ENCODE results near the gene LSM14A. TPM values are rescaled to one million over a fixed set of nuclear protein-coding genes. Genes with fewer than 3 reads are reported as not detected.
"Not testable (repeated sequence)": the region's sequence is repeated elsewhere in the genome, so short reads cannot be mapped to it uniquely, and the experiment has no call there.

Gene LSM14A
- total RNA-seq, 1 donor from 2014 or later: 92.8 TPM

DNA sequence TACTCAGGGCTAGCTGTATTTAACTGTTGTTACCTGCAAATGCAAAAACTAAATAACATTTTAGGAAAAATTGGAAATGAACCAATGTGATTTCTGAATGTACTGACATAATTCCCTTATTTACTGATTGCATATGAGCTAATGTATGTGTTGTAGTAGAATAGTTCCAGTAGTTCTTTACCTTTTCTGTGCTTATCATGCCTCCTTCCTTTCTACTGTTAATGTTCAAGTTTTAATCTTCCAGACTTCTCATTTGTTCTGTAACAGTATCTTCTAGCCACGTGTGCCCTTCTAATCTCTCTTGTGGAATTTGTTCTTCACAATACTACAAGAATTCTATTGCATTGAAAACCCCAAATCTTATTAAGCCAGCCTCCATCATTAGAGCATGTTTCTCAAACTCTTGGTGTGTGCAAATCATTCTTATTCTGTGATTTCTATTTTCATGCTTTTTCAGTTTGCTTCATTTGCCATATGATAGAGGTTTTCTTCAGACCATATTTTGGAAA lies 17.7 kb downstream of the LSM14A start:
- Histone ChIP-seq H3K4me1 (peaks cover 53% of the 10 kb centered on the region), H3K9me3 (no peaks in the 10 kb centered on the region), H3K27ac (no peak overlapping the region), H3K4me3 (no peak overlapping the region), H3K27me3 (no peaks in the 10 kb centered on the region), H3K36me3 (peaks cover 13% of the 10 kb centered on the region)
- no peak for ATAC-seq
- intact Hi-C loops (cut with DNase I): no loop called here
- DNase-seq: no peak
- TF ChIP-seq, protein P1, sequence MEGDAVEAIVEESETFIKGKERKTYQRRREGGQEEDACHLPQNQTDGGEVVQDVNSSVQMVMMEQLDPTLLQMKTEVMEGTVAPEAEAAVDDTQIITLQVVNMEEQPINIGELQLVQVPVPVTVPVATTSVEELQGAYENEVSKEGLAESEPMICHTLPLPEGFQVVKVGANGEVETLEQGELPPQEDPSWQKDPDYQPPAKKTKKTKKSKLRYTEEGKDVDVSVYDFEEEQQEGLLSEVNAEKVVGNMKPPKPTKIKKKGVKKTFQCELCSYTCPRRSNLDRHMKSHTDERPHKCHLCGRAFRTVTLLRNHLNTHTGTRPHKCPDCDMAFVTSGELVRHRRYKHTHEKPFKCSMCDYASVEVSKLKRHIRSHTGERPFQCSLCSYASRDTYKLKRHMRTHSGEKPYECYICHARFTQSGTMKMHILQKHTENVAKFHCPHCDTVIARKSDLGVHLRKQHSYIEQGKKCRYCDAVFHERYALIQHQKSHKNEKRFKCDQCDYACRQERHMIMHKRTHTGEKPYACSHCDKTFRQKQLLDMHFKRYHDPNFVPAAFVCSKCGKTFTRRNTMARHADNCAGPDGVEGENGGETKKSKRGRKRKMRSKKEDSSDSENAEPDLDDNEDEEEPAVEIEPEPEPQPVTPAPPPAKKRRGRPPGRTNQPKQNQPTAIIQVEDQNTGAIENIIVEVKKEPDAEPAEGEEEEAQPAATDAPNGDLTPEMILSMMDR (IDR thresholded peaks at IDR 0.05): no peak

DNA sequence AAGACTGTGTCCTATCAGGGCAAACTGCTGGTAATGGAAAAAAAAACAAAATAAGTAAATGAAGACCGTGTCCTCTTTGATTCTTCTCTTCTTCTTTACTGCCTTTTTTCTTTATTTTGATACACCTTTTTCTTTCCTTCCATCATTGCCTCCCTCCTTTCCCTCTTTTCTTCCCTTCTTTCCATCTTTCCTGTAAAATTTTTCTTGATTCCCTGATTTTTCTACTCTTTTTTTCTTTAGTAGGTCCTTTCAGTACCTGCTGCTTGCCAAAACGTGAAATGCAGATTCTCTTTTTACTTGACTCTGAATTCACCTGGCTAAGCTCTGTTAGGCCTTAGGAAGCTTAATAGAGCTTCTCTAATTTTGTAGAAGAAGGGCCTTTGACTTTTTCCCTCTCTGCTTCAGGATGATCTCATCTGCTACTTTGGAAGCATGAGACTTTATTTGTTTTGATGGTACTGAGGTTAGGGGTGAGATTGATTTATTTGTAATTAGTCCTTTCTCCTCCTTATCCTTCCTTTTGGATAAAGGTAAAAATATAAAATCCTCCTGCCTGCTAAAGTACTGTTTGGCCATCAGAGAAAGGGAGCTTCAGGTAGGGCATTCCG lies 19.2 kb downstream of the LSM14A start:
- Histone ChIP-seq H3K4me3 (no peak overlapping the region), H3K27me3 (no peaks in the 10 kb centered on the region), H3K27ac (no peak overlapping the region), H3K36me3 (peaks cover 28% of the 10 kb centered on the region), H3K9me3 (no peaks in the 10 kb centered on the region), H3K4me1 (peaks cover 39% of the 10 kb centered on the region)
- intact Hi-C loops (cut with DNase I): no loop called here
- TF ChIP-seq, protein P1 (IDR thresholded peaks at IDR 0.05): no peak
- DNase-seq (no peak), ATAC-seq (no peak)

DNA sequence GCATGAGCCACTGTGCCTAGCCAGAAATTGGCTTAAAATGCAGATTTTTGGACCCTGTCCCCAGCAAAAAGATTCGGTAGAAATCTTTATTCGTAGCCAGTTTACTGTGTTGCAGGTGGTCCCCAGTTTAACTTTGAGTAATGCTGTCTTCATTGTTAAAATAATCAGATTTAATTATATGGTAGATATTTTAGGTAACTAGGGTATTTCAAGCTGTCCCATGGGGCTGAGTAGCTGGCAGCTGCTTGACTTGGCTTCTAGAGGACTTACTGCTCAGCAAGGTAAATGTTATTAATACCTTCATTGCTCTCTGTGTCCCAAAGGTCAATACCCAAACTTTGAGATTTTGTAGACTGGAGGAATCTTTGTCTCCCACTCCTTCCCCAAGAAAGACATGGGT lies 21.1 kb downstream of the LSM14A start:
- H3K4me3 ChIP-seq: no peak overlapping the region
- TF ChIP-seq, protein P1 (IDR thresholded peaks at IDR 0.05): no peak
- H3K4me1 ChIP-seq: peaks cover 32% of the 10 kb centered on the region
- ATAC-seq (no peak), DNase-seq (no peak)
- peaks cover 48% of the 10 kb centered on the region for H3K36me3 ChIP-seq
- H3K27me3 ChIP-seq: no peaks in the 10 kb centered on the region
- H3K9me3 ChIP-seq: no peaks in the 10 kb centered on the region
- intact Hi-C loops (cut with DNase I): no loop called here
- no peak overlapping the region for H3K27ac ChIP-seq

DNA sequence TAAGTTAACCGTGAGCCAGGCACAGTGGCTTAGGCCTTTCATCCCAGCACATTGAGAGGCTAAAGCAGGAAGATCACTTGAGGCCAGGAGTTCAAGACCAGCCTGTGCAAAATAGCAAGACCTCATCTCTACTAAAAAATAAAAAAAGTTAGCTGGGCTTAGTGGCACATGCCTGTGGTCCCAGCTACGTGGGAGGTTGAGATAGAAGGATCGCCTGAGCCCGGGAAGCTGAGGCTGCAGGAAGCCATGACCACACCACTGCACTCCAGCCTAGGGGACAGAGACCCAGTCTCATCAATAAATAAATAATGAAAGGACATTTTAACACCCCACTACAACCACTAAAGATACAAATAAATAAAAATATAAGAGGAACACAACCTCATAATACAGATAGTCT lies 21.6 kb downstream of the LSM14A start:
- intact Hi-C loops (cut with DNase I): no loop called here
- TF ChIP-seq, protein P1 (IDR thresholded peaks at IDR 0.05): no peak
- Histone ChIP-seq H3K27me3 (no peaks in the 10 kb centered on the region), H3K4me3 (no peak overlapping the region), H3K4me1 (peaks cover 30% of the 10 kb centered on the region), H3K9me3 (no peaks in the 10 kb centered on the region), H3K36me3 (peaks cover 52% of the 10 kb centered on the region), H3K27ac (no peak overlapping the region)
- no peak for DNase-seq
- no peak for ATAC-seq

DNA sequence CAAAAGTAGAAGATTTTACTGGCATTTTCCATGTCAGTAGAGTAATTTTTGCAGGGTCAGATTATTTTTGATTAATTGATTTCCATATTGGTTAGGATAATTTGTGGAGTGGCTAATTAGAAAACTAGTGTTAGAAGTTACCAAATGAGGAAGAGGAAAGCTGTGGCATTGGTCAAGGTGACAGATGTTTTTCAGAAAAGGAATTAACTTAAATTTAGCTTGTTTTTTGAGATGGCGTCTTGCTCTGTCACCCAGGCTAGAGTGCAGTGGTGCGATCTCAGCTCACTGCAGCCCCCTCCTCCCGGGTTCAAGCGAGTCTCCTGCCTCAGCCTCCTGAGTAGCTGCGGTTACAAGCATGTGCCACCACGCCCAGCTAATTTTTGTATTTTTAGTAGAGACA lies 28.8 kb downstream of the LSM14A start:
- TF ChIP-seq, protein P1 (IDR thresholded peaks at IDR 0.05): no peak
- H3K9me3 ChIP-seq: no peaks in the 10 kb centered on the region
- H3K4me1 ChIP-seq: no peaks in the 10 kb centered on the region
- ATAC-seq (no peak), DNase-seq (no peak)
- intact Hi-C loops (cut with DNase I): no loop called here
- no peaks in the 10 kb centered on the region for H3K27me3 ChIP-seq
- no peak overlapping the region for H3K27ac ChIP-seq
- peaks cover 87% of the 10 kb centered on the region for H3K36me3 ChIP-seq
- H3K4me3 ChIP-seq: no peak overlapping the region

DNA sequence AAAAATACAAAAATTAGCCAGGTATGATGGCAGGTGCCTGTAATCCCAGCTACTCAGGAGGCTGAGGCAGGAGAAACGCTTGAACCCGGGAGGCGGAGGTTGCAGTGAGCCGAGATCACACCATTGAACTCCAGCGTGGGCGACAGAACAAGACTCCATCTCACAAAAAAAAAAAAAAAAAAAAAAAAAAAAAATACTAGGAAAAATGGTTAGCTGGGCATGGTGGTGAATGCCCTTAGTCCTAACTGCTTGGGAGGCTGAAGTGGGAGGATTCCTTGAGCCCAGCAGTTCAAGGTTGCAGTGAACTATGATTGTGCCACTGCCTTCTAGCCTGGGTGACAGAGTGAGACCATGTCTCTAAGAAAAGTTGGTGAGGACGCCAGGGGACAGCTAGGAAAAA lies 33.0 kb downstream of the LSM14A start:
- peaks cover 82% of the 10 kb centered on the region for H3K36me3 ChIP-seq
- not testable (repeated sequence) for DNase-seq

More for the DNA sequence above, 33.0 kb downstream of the LSM14A start:
- H3K27me3 ChIP-seq; intact Hi-C loops (cut with DNase I); ATAC-seq; H3K4me3 ChIP-seq; H3K27ac ChIP-seq; H3K4me1 ChIP-seq; H3K9me3 ChIP-seq: not testable (repeated sequence)

Data from upper lobe of right lung (tissue), 1 donor.